Hematopoietic multipotent progenitor cell treated with erythropoietin and hydrocortisone succinate and interleukin-3 and kit ligand, for 4 days (in vitro differentiated cells): ENCODE data around the gene PPP1R13L.
A peak's percentile ranks its signal among the peaks of the same experiment; 100 is the strongest.
"Not testable (repeated sequence)": the region's sequence is repeated elsewhere in the genome, so short reads cannot be mapped to it uniquely, and the experiment has no call there.

Source experiments
- DNase-seq: peaks from one replicate; pipeline ENCODE4 v3.0.0-alpha.2; 2015

The PPP1R13L gene

DNA sequence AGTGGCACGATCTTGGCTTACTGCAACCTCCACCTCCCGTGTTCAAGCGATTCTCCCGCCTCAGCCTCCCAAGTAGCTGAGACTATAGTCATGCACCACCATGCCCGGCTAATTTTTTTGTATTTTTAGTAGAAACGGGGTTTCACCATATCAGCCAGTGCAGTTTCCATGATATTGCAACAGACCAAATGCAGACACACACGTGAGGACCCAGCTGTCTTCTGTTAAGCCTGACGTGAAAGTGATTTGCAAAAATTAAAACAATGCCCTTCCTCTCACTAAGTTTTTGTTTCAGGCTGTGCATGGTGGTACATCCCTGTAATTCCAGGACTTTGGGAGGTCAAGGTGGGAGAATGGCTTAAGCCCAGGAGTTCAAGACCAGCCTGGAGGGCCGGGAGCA is 26.1 kb upstream of the PPP1R13L start:
- DNase-seq, result peak; percentile 67

GRCh38 chr19:45429896-45430295 is 25.0 kb upstream of the PPP1R13L start:
- not testable (repeated sequence) for DNase-seq

DNA sequence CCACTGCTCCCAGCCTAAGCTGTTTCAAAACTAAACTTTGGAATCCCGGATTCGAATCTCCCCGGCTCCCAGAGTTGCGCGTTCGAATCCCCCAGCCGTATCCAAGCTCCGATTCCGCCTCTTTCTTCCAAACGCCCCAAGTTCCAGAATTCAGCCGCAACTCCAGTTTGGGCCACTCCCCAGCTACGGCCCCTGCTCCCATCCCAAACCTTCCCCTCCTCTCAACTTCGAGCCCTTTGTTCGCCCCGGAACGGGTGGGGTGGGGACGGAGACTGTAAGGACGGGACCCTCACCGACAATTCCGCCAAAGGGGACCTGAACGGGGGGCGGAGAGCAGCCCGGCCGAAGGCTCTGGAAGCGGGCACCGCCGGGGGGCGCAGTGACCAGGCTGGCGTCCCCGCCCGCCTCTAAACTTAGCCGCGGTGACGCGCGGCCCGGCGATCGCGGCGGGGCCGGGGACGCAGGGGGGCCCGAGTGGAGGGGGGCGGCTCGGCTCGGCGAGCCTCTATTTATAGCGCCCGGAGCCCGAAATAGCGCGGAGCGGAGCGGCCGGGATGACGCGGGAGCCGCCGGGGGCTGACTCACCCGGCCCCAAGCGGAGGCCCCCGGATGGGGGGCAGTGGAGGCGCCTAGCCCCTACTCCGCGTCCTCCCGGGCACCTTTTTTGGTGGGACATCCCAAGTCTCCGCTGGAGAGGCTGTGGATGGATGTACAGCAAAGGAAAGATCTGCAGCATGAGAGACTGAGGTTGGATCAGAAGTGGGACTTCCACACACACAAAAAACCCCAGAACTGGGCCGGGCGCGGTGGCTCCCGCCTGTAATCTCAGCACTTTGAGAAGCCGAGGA is 23.7 kb upstream of the PPP1R13L start:
- no peak for DNase-seq

GRCh38 chr19:45424191-45425058 is 19.6 kb upstream of the PPP1R13L start:
- peak; percentile 83 for DNase-seq

DNA sequence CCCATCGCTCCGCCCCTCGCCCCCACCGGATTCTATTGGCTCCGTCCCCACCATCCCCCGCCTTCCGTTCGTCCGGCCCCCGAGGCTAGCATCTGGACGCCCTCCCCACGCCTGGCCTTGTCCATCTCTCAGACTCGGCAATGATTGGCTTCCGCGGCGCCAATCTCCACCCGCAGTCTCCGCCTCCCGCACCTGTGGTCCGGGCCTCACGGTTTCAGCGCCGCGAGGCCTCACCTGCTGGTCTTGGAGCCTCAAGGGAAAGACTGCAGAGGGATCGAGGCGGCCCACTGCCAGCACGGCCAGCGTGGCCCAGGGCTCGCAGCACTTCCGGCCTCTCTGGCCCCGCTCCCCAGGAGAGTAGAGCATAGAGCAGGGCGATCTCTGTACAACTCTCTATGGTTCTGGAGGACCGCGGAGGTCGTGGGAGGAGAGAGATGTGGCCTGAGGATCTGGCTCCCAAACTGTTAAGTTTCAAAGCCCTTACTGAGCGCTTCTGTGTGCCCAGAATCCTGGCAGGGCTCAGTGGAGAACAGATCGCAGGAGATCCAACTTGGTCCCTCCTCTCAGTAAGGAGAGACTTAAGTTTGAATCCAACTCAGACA is 18.8 kb upstream of the PPP1R13L start, which contains the start of gene ERCC1:
Gene ERCC1 (minus strand): TSS at position 329 of the 602 bp plus-strand sequence. CDS start 543 bp downstream, outside the sequence.
- DNase-seq, result peak; percentile 99

DNA sequence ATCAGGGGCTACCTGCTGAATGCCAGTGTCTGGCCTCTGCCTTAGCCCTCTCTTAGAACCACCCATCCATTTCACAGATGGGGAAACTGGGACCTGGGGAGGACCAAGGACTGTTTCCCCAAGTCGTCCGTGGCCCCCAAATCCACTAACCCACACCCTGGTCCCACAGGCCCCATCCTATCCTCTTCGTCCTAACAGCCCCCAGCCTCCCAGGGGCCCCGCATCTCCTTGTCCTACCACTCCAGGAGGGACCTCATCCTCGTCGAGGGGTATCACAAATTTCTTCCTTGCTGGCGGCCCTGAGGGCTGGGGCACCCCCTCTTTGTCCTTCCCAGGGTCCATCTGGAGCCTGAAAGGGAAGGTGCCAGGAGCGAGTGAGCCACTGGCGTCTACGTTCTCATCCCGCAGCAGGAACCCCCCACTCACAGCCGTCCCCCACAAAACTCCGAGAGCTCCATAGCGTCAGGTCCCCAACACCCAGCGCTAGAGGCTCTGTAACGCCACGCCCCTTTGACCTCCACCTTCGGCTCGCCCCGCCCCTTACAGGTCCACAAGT is 18.2 kb upstream of the PPP1R13L start:
- DNase-seq, result no peak

- DNase-seq, result no peak
Measured at GRCh38 chr19:45421947-45422498, 17.2 kb upstream of the PPP1R13L start.

- DNase-seq, result no peak
Measured at GRCh38 chr19:45420871-45421270, 16.0 kb upstream of the PPP1R13L start.

DNA sequence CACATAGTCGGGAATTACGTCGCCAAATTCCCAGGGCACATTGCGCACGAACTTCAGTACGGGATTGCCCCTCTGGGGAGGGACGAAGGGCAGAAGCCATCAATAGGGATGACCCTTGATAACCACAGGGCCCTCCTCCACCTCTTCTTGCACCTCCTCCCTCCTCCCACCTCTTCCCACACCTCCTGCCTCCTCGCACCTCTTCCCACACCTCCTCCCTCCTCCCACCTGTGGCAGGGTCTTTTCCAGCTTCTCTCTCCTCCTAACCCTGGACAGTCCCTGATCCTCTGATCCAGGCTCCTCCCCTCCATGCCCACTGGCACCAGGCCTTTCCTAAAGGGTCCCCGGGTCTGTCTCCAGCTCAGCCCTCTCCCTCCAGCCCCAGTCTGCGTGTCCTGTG is 15.5 kb upstream of the PPP1R13L start:
- no peak for DNase-seq

GRCh38 chr19:45419895-45420294 is 15.0 kb upstream of the PPP1R13L start:
- no peak for DNase-seq

- DNase-seq, result peak; percentile 62
Measured at GRCh38 chr19:45419396-45419795, 14.5 kb upstream of the PPP1R13L start.

- DNase-seq, result no peak
Measured at GRCh38 chr19:45418802-45419201, 13.9 kb upstream of the PPP1R13L start.

- DNase-seq, result no peak
Measured at GRCh38 chr19:45417151-45417550, 12.3 kb upstream of the PPP1R13L start.

DNA sequence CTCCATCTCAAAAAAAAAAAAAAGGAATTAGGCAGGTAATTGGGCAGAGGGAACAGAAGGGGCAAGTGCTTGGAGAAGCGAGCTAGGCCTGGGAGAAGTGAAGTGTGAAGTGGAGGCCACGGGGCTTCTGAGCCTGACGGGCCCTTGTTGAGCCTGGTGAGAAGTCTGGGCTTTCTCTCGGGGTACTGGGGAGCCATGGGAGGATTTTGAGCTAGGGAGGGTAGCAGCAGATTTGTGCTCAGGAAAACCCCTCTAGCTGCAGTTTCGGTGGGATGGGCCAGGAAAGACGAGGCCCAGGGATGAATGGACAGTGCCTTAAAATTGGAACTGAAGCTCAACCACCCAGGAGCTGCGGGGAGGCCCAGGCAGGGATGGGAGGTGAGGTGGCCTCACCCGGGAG is 9.6 kb upstream of the PPP1R13L start:
- DNase-seq, result no peak

DNA sequence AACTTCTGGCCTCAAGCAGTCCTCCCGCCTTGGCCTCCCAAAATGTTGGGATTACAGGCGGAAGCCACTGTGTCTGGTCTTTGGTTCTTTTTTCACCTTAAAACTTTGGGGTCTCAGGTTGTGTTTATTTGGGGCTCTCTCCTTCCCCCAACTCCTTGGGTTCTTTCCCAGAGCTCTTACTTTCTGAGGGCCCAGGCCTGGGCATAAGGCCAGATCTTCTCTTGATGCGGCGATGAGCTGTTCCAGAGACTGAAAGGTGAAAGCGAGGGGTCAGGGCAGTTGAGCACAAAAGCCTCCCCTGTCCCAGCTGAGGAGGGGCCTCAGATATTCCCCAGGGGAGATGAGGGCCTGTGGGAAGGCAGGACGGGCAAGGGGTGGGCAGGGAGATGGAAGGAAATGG is 8.6 kb upstream of the PPP1R13L start:
- no peak for DNase-seq

DNA sequence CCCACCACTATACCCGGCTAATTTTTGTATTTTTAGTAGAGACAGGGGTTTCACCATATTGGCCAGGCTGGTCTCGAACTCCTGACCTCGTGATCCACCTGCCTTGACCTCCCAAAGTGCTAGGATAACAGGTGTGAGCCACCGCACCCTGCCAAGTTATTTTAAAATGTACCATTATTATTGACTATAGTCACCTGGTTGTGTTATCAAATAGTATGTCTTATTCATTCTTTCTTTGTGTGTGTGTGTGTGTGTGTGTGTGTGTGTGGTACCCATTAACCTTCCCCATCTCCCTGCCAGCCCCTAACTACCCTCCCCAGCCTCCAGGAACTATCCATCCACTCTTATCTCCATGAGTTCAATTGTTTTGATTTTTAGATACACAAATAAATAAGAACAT is 5.5 kb upstream of the PPP1R13L start:
- DNase-seq, result not testable (repeated sequence)

DNA sequence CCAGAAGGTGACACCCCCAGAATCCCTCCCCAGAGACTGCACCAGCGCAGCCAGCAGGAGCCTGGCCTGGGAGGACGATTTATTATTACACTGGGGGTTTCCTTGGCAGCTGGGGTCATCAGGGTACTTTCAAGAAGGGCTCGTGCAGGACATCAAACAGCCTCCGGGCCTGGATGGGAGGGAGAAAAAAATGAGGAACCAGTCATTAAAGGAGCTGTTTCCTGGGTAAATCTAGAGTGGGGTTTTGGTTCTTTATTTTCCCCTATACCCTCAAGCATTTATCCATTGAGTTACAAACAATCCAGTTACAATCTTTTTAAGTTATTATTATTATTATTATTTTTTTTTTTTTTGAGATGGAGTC is 4.7 kb upstream of the PPP1R13L start:
- DNase-seq, result no peak

- no peak for DNase-seq
Measured at GRCh38 chr19:45408830-45409556, 4.1 kb upstream of the PPP1R13L start.

DNA sequence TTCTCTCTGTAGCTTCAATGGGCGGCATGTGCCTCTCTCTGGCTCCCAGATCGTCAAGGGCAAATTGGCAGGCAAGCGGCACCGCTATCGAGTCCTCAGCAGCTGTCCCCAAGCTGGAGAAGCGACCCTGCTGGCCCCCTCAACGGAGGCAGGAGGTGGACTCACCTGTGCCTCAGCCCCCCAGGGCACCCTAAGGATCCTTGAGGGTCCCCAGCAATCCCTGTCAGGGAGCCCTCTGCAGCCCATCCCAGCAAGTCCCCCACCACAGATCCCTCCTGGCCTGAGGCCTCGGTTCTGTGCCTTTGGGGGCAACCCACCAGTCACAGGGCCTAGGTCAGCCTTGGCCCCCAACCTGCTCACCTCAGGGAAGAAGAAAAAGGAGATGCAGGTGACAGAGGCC is 3.3 kb upstream of the PPP1R13L start:
- DNase-seq, result no peak

- DNase-seq, result not testable (repeated sequence)
Measured at GRCh38 chr19:45407585-45407984, 2.7 kb upstream of the PPP1R13L start.

DNA sequence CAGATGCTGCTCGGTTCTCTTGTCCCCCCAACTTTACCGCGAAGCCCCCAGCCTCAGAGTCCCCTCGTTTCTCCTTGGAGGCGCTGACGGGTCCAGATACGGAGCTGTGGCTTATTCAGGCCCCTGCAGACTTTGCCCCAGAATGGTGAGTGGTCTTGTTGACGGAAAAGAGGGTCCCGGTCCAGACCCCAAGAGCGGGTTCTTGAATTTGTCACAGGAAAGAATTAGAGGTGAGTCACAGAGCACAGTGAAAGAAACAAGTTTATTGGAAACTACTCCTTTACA is 2.2 kb upstream of the PPP1R13L start:
- DNase-seq, result no peak
